ENCODE results near the gene CDK6. TPM values are rescaled to one million over a fixed set of nuclear protein-coding genes. Genes with fewer than 3 reads are reported as not detected.

Gene CDK6
- total RNA-seq, 1 experiment from 2014 or later = 41.4 TPM

- Histone ChIP-seq H3K4me1 (ENCODE audit: control insufficient read depth in 1 of 2, insufficient read depth in 2 of 2, low read length in 2 of 2) (peaks cover 9 to 39% of the 10 kb centered on the region in 2 experiments; a peak in 3 of 4 replicates), H3K9me2 (ENCODE audit: insufficient read depth) (no peaks in the 10 kb centered on the region), H3K9me3 (ENCODE audit: control insufficient read depth in 1 of 2, insufficient read depth in 1 of 2, low read depth in 1 of 2, low read length in 2 of 2) (no peaks in the 10 kb centered on the region), H3K9ac (ENCODE audit: low read length) (no peak overlapping the region), H3K36me3 (ENCODE audit: control insufficient read depth in 1 of 2, insufficient read depth in 2 of 2, low read length in 2 of 2) (no peaks in the 10 kb centered on the region), H3K27ac (ENCODE audit: low read depth, low read length) (no peak overlapping the region), H3K4me2 (ENCODE audit: low read length) (no peak overlapping the region), H3K79me2 (ENCODE audit: insufficient read depth, low read length) (peaks cover 1% of the 10 kb centered on the region; the same call in 1 of the 2 replicates), H3K27me3 (ENCODE audit: insufficient read depth, low read length) (no peaks in the 10 kb centered on the region), H2AFZ (ENCODE audit: low read depth, low read length, poor library complexity, severe bottlenecking) (no peak overlapping the region), H3K4me3 (replicated peaks in 1 of 2; ENCODE audit: low read depth in 1 of 2, low read length in 2 of 2) (no peak overlapping the region), H4K20me1 (ENCODE audit: insufficient read depth) (no peaks in the 10 kb centered on the region)
- POLR2A ChIA-PET = no interaction called here
- intact Hi-C loops (cut with micrococcal nuclease) = no loop called here
- RAD21 ChIA-PET (ENCODE audit: low non-redundant PET in 1 of 2, low total read pairs in 2 of 2, uncharacterized antibody in 2 of 2, unreplicated experiment in 2 of 2) = no interaction called here
- ATAC-seq (no peak), DNase-seq (ENCODE audit: low read depth, low spot score) (no peak)
- CTCF ChIA-PET = no interaction called here
- TF ChIP-seq MAX (IDR thresholded peaks at IDR 0.05) (no peak), SRF (IDR thresholded peaks at IDR 0.05; ENCODE audit: low read depth) (no peak), REST (IDR thresholded peaks at IDR 0.05; ENCODE audit: low read depth) (no peak), ZBTB33 (IDR thresholded peaks at IDR 0.05; ENCODE audit: extremely low read depth, insufficient replicate concordance, low read length) (no peak), ELF1 (IDR thresholded peaks at IDR 0.05; ENCODE audit: borderline replicate concordance, low read depth) (no peak), TCF7L2 (IDR thresholded peaks at IDR 0.05; ENCODE audit: borderline replicate concordance, extremely low read depth, insufficient read depth, insufficient read length) (no peak), CBX3 (IDR thresholded peaks at IDR 0.05; ENCODE audit: low read depth) (no peak), JUND (IDR thresholded peaks at IDR 0.05) (no peak), SP1 (IDR thresholded peaks at IDR 0.05; ENCODE audit: low read depth) (no peak), POLR2AphosphoS5 (IDR thresholded peaks at IDR 0.05; ENCODE audit: low read depth, low read length) (no peak)
- BruUV-seq (replicated peaks) = no TSS peak
These were observed 191.8 kb downstream of the CDK6 start for GRCh38 chr7:92644406-92645113.

Measured in HCT116 (cell line).